H9 (cell line): ENCODE data around the gene NDUFV1. TPM values are rescaled to one million over a fixed set of nuclear protein-coding genes. Genes with fewer than 3 reads are reported as not detected.
"Not testable (repeated sequence)": the region's sequence is repeated elsewhere in the genome, so short reads cannot be mapped to it uniquely, and the experiment has no call there.

Experiments used
- DNase-seq: peaks from one replicate; pipeline ENCODE4 v3.0.0-alpha.2; 2017
- H2AFZ ChIP-seq: one replicate; pipeline ENCODE4 v1.6.1; 2013; ENCODE audit warnings: mild to moderate bottlenecking, low read length, control low read depth, moderate library complexity
- H2AK5ac ChIP-seq: 2 replicates; pipeline ENCODE4 v1.6.1; 2013; ENCODE audit warnings: low read length, control low read depth, mixed read lengths; ENCODE audit not compliant: insufficient read length
- H2BK120ac ChIP-seq: one replicate; pipeline ENCODE4 v1.6.1; 2013; ENCODE audit warnings: low read depth, mild to moderate bottlenecking, low read length, control low read depth, inconsistent platforms; ENCODE audit not compliant: poor library complexity, severe bottlenecking
- H2BK12ac ChIP-seq: 2 replicates; pipeline ENCODE4 v1.6.1; 2013; ENCODE audit warnings: low read length, control low read depth, mixed read lengths, low read depth; ENCODE audit not compliant: insufficient read length
- H2BK15ac ChIP-seq: 2 replicates; pipeline ENCODE4 v1.6.1; 2013; ENCODE audit warnings: low read depth, low read length, control low read depth
- H2BK20ac ChIP-seq: one replicate; pipeline ENCODE4 v1.6.1; 2013; ENCODE audit warnings: low read depth, mild to moderate bottlenecking, low read length, control low read depth, inconsistent platforms; ENCODE audit not compliant: poor library complexity, severe bottlenecking
- H2BK5ac ChIP-seq: 2 replicates; pipeline ENCODE4 v1.6.1; 2013; ENCODE audit warnings: low read length, control low read depth, mixed read lengths; ENCODE audit not compliant: insufficient read length
- H3K14ac ChIP-seq: 2 replicates; pipeline ENCODE4 v1.6.1; 2013; ENCODE audit warnings: low read length, control low read depth; ENCODE audit not compliant: insufficient read depth
- H3K18ac ChIP-seq: 2 replicates; pipeline ENCODE4 v1.6.1; 2013; ENCODE audit warnings: low read depth, mild to moderate bottlenecking, mixed read lengths, low read length, control low read depth; ENCODE audit not compliant: insufficient read length
- H3K23ac ChIP-seq: 2 replicates; pipeline ENCODE4 v1.6.1; 2013; ENCODE audit warnings: low read length, control low read depth, mixed read lengths, low read depth; ENCODE audit not compliant: insufficient read length
- H3K23me2 ChIP-seq: 2 replicates; pipeline ENCODE4 v1.6.1; 2013; ENCODE audit warnings: low read depth, mild to moderate bottlenecking, mixed read lengths, low read length, control low read depth; ENCODE audit not compliant: insufficient read length, poor library complexity, severe bottlenecking
- H3K27ac ChIP-seq: 2 replicates; pipeline ENCODE4 v1.5.1; 2013; ENCODE audit warnings: low read length, control low read depth, mixed read lengths, low read depth; ENCODE audit not compliant: insufficient read length
- H3K27me3 ChIP-seq: 2 replicates; pipeline ENCODE4 v1.6.1; 2013; ENCODE audit warnings: low read length, control low read depth, inconsistent platforms; ENCODE audit not compliant: insufficient read depth
- H3K4ac ChIP-seq: 2 replicates; pipeline ENCODE4 v1.6.1; 2013; ENCODE audit warnings: low read depth, mild to moderate bottlenecking, control low read depth, inconsistent platforms, low read length, moderate library complexity
- H3K4me1 ChIP-seq: 2 replicates; pipeline ENCODE4 v1.6.1; 2013; ENCODE audit warnings: low read length, control low read depth, inconsistent platforms; ENCODE audit not compliant: insufficient read depth
- H3K4me2 ChIP-seq: 2 replicates; pipeline ENCODE4 v1.6.1; 2013; ENCODE audit warnings: low read length, control low read depth, mixed read lengths; ENCODE audit not compliant: insufficient read length, insufficient read depth
- H3K56ac ChIP-seq: 2 replicates; pipeline ENCODE4 v1.6.1; 2013; ENCODE audit warnings: low read depth, mild to moderate bottlenecking, mixed read lengths, low read length, control low read depth; ENCODE audit not compliant: insufficient read length
- H3K79me1 ChIP-seq: 2 replicates; pipeline ENCODE4 v1.6.1; 2013; ENCODE audit warnings: low read depth, mild to moderate bottlenecking, moderate library complexity, low read length, control low read depth, inconsistent platforms; ENCODE audit not compliant: insufficient read depth, poor library complexity, severe bottlenecking
- H3K79me2 ChIP-seq: 2 replicates; pipeline ENCODE4 v1.6.1; 2013; ENCODE audit warnings: low read length, control low read depth, inconsistent platforms; ENCODE audit not compliant: insufficient read depth
- H3K9ac ChIP-seq: 2 replicates; pipeline ENCODE4 v1.6.1; 2013; ENCODE audit warnings: low read length, control low read depth, mixed read lengths; ENCODE audit not compliant: insufficient read length; ENCODE audit errors: extremely low read depth
- H3K9me3 ChIP-seq: one replicate; pipeline ENCODE4 v1.6.1; 2013; ENCODE audit warnings: low read depth, low read length, inconsistent platforms; ENCODE audit not compliant: control insufficient read depth
- H3T11ph ChIP-seq: one replicate; pipeline ENCODE4 v1.6.1; 2013; ENCODE audit warnings: mild to moderate bottlenecking, low read length, control low read depth, inconsistent platforms
- H4K20me1 ChIP-seq: one replicate; pipeline ENCODE4 v1.6.1; 2013; ENCODE audit not compliant: control insufficient read depth, insufficient read length, insufficient read depth
- H4K5ac ChIP-seq: 2 replicates; pipeline ENCODE4 v1.6.1; 2013; ENCODE audit warnings: low read depth, mild to moderate bottlenecking, mixed read lengths, low read length, control low read depth; ENCODE audit not compliant: insufficient read length
- H4K8ac ChIP-seq: replicated peaks from 2 replicates; pipeline ENCODE4 v1.6.1; 2013; ENCODE audit warnings: low read length, control low read depth, mixed read lengths, low read depth; ENCODE audit not compliant: insufficient read length
- H4K91ac ChIP-seq: 2 replicates; pipeline ENCODE4 v1.6.1; 2013; ENCODE audit warnings: low read depth, mild to moderate bottlenecking, moderate library complexity, mixed read lengths, low read length, control low read depth; ENCODE audit not compliant: insufficient read length
- H3K27ac Mint-ChIP-seq, 3 experiments: 2 replicates in 2 of 3; 3 replicates in 1 of 3; pipeline ENCODE4 v1.8.0; 2020 to 2021; ENCODE audit warnings: mixed read lengths in 3 of 3, mild to moderate bottlenecking in 1 of 3, moderate library complexity in 1 of 3
- H3K27me3 Mint-ChIP-seq: 2 replicates; pipeline ENCODE4 v1.8.0; 2021; ENCODE audit warnings: low read depth, mild to moderate bottlenecking, moderate library complexity, mixed read lengths
- H3K36me3 Mint-ChIP-seq, 3 experiments: 2 replicates in 2 of 3; 3 replicates in 1 of 3; pipeline ENCODE4 v1.8.0; 2020 to 2021; ENCODE audit warnings: low read depth in 3 of 3, mixed read lengths in 3 of 3; ENCODE audit not compliant: insufficient read depth in 1 of 3
- H3K4me1 Mint-ChIP-seq, 2 experiments: 2 replicates each; pipeline ENCODE4 v1.8.0; 2020; ENCODE audit warnings: mixed read lengths in 2 of 2
- H3K4me3 Mint-ChIP-seq, 2 experiments: 2 replicates in 1 of 2; 3 replicates in 1 of 2; pipeline ENCODE4 v1.8.0; 2020 to 2021; ENCODE audit warnings: mild to moderate bottlenecking in 2 of 2, mixed read lengths in 2 of 2, moderate library complexity in 1 of 2
- H3K9me3 Mint-ChIP-seq, 2 experiments: 2 replicates in 1 of 2; 3 replicates in 1 of 2; pipeline ENCODE4 v1.8.0; 2020; ENCODE audit warnings: mild to moderate bottlenecking in 2 of 2, mixed read lengths in 2 of 2, moderate library complexity in 1 of 2
- WGBS: extraction: QIAGEN DNeasy Blood & Tissue Kit; methylation state at CpG from one replicate; pipeline ENCODE4 v1.1.7; 2013; ENCODE audit warnings: missing lambda C conversion rate, low lambda C conversion rate, mixed read lengths; ENCODE audit not compliant: insufficient read length; ENCODE audit errors: extremely low coverage; 5-methylcytosine and 5-hydroxymethylcytosine counted together
- total RNA-seq: library from RNA; stranded (reverse); gene quantifications from 2 replicates; pipeline ENCODE4 v1.2.1, GENCODE V29; 2021
- TF ChIP-seq, protein P1 (sequence below): fragments of 200-600 bp; sonication (generic); conservative IDR thresholded peaks from 3 replicates; pipeline ENCODE4 v1.8.0; 2021; ENCODE audit warnings: antibody characterized with exemption, mild to moderate bottlenecking

Gene NDUFV1
- total RNA-seq, 1 experiment from 2014 or later: 154 TPM

DNA sequence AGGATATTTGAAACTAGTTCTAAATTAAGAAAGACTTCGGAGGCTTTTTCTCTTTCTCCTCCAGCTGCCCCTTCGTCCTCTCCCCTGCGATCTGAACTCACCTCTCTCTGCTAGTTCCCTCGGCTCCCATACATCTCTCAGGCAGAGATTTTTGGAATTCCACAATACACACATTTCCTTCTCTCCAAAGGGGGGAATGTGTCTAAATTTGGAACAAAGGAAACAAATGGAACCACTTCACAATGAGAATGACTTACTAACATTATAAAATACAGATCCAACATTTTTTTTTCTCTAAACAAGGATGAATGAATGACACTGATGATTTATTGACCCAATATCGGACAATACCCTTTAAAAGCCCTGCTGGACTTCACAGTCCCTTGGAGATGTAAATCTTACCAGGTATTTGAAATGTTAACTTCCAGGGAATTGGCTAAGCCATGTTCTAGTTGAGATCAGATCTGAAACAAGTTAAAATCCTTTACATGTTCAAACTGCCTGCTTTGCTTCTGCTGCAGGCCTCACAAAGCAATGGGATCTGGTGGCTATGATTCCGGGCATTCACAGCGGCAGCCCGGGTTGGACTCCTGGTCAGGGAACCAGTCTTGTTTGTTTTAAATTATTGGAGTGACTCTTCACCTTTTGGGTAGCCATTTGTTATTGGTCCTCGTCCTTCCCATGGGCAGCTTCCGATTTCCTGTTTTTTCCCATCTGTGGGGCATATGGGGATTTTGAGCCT lies 43.6 kb upstream of the NDUFV1 start:
- Histone ChIP-seq H4K5ac (no peak overlapping the region), H2BK15ac (no peak overlapping the region), H4K91ac (no peak overlapping the region), H2BK5ac (no peak overlapping the region), H2AK5ac (no peak overlapping the region), H3T11ph (no peak overlapping the region), H3K27ac (no peak overlapping the region), H2AFZ (no peak overlapping the region), H3K56ac (no peak overlapping the region), H3K27me3 (no peaks in the 10 kb centered on the region), H3K9ac (no peak overlapping the region), H3K9me3 (no peaks in the 10 kb centered on the region), H4K20me1 (no peaks in the 10 kb centered on the region), H2BK120ac (no peak overlapping the region), H3K23me2 (no peaks in the 10 kb centered on the region), H3K23ac (no peak overlapping the region), H2BK20ac (no peak overlapping the region), H3K79me2 (no peaks in the 10 kb centered on the region), H3K4me1 (peaks cover 6% of the 10 kb centered on the region; the same call in 1 of the 2 replicates), H4K8ac (no peak overlapping the region), H3K14ac (no peak overlapping the region), H3K79me1 (no peaks in the 10 kb centered on the region), H3K18ac (no peak overlapping the region), H3K4ac (no peak overlapping the region), H2BK12ac (no peak overlapping the region), H3K4me2 (no peak overlapping the region)
- peaks cover 15% of the 10 kb centered on the region in 2 experiments for H3K4me1 Mint-ChIP-seq
- no peaks in the 10 kb centered on the region for H3K9me3 Mint-ChIP-seq
- no CpG with 5 or more reads among the region's 10 CpGs for WGBS
- no peak overlapping the region; a peak in 1 of 7 replicates for H3K27ac Mint-ChIP-seq
- TF ChIP-seq, protein P1, sequence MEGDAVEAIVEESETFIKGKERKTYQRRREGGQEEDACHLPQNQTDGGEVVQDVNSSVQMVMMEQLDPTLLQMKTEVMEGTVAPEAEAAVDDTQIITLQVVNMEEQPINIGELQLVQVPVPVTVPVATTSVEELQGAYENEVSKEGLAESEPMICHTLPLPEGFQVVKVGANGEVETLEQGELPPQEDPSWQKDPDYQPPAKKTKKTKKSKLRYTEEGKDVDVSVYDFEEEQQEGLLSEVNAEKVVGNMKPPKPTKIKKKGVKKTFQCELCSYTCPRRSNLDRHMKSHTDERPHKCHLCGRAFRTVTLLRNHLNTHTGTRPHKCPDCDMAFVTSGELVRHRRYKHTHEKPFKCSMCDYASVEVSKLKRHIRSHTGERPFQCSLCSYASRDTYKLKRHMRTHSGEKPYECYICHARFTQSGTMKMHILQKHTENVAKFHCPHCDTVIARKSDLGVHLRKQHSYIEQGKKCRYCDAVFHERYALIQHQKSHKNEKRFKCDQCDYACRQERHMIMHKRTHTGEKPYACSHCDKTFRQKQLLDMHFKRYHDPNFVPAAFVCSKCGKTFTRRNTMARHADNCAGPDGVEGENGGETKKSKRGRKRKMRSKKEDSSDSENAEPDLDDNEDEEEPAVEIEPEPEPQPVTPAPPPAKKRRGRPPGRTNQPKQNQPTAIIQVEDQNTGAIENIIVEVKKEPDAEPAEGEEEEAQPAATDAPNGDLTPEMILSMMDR: no peak
- H3K36me3 Mint-ChIP-seq: no peaks in the 10 kb centered on the region
- no peak overlapping the region for H3K4me3 Mint-ChIP-seq
- peaks cover 4% of the 10 kb centered on the region for H3K27me3 Mint-ChIP-seq
- no peak for DNase-seq

DNA sequence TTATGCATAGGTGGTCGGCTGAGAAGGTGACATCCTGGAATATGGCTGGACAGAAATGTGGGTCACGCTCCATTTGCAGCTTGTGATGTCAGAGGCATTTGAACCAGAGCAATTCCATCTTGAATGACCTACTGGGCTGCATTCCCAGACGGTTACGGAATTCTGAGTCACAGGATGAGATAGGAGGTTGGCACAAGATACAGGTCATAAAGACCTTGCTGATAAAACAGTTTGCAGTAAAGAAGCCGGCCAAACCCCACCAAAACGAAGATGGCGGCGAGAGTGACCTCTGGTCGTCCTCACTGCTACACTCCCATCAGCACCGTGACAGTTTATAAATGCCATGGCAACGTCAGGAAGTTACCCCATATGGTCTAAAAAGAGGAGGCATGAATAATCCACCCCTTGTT lies 43.0 kb upstream of the NDUFV1 start:
- not testable (repeated sequence) for H3K4me2 ChIP-seq, H3K27ac Mint-ChIP-seq, H4K8ac ChIP-seq, H3K36me3 Mint-ChIP-seq, H3K14ac ChIP-seq, H3K9me3 Mint-ChIP-seq, H2AFZ ChIP-seq, H3K56ac ChIP-seq, H2BK12ac ChIP-seq, H3K9me3 ChIP-seq, H3K79me1 ChIP-seq, H4K5ac ChIP-seq, H3K4me3 Mint-ChIP-seq, H3K27ac ChIP-seq, H3K79me2 ChIP-seq, H3K27me3 ChIP-seq, H3K4ac ChIP-seq, H3K23ac ChIP-seq, H2BK120ac ChIP-seq, H3K23me2 ChIP-seq, DNase-seq, H2BK15ac ChIP-seq, H3K27me3 Mint-ChIP-seq, H2BK20ac ChIP-seq, H3K9ac ChIP-seq, H4K20me1 ChIP-seq, H3K4me1 ChIP-seq, H3T11ph ChIP-seq, H2AK5ac ChIP-seq, H3K18ac ChIP-seq, H2BK5ac ChIP-seq, H4K91ac ChIP-seq
- H3K4me1 Mint-ChIP-seq: peaks cover 15% of the 10 kb centered on the region in 2 experiments
- no CpG with 5 or more reads among the region's 11 CpGs for WGBS
